Hepatocyte (in vitro differentiated cells): ENCODE results near the gene CAPN11. TPM values are rescaled to one million over a fixed set of nuclear protein-coding genes. Genes with fewer than 3 reads are reported as not detected.

Source experiments
- DNase-seq: peaks from one replicate; pipeline ENCODE4 v3.0.0-alpha.2; 2016; ENCODE audit warnings: low spot score
- H2AFZ ChIP-seq: fragments of 200-600 bp; sonication (generic); 2 replicates; pipeline ENCODE4 v1.6.0; 2016; ENCODE audit warnings: antibody characterized with exemption, mild to moderate bottlenecking
- H3K27ac ChIP-seq: fragments of 200-600 bp; sonication (generic); 2 replicates; pipeline ENCODE4 v1.5.1; 2016; ENCODE audit warnings: mild to moderate bottlenecking
- H3K27me3 ChIP-seq: fragments of 200-600 bp; sonication (generic); 2 replicates; pipeline ENCODE4 v1.6.1; 2016
- H3K36me3 ChIP-seq: fragments of 200-600 bp; sonication (generic); replicated peaks from 2 replicates; pipeline ENCODE4 v1.5.1; 2016; ENCODE audit warnings: low read depth; ENCODE audit not compliant: insufficient read depth
- H3K4me1 ChIP-seq: fragments of 200-600 bp; sonication (generic); 2 replicates; pipeline ENCODE4 v1.5.1; 2016; ENCODE audit warnings: mild to moderate bottlenecking, moderate library complexity; ENCODE audit not compliant: insufficient read depth
- H3K4me2 ChIP-seq: fragments of 200-600 bp; sonication (generic); 2 replicates; pipeline ENCODE4 v1.6.0; 2016
- H3K4me3 ChIP-seq: fragments of 200-600 bp; sonication (generic); 2 replicates; pipeline ENCODE4 v1.5.1; 2016; ENCODE audit warnings: mild to moderate bottlenecking
- H3K79me2 ChIP-seq: fragments of 200-600 bp; sonication (generic); 2 replicates; pipeline ENCODE4 v1.6.0; 2017; ENCODE audit warnings: mild to moderate bottlenecking
- H3K9me2 ChIP-seq: fragments of 200-600 bp; sonication (generic); replicated peaks from 2 replicates; pipeline ENCODE4 v1.6.0; 2017; ENCODE audit warnings: mild to moderate bottlenecking; ENCODE audit not compliant: insufficient read depth
- H3K9me3 ChIP-seq: fragments of 200-600 bp; sonication (generic); 2 replicates; pipeline ENCODE4 v1.5.1; 2016; ENCODE audit warnings: low read depth, mild to moderate bottlenecking
- H4K20me1 ChIP-seq: fragments of 200-600 bp; sonication (generic); 2 replicates; pipeline ENCODE4 v1.6.0; 2016; ENCODE audit warnings: mild to moderate bottlenecking; ENCODE audit not compliant: insufficient read depth, poor library complexity, severe bottlenecking
- EZH2 ChIP-seq: fragments of 200-600 bp; sonication (generic); IDR thresholded peaks from 2 replicates; pipeline ENCODE4 v1.6.1; 2016; ENCODE audit warnings: antibody characterized with exemption, mild to moderate bottlenecking, borderline replicate concordance
- EZH2phosphoT487 ChIP-seq: fragments of 200-600 bp; sonication (generic); IDR thresholded peaks from one replicate; pipeline ENCODE4 v1.6.1; 2018; ENCODE audit warnings: antibody characterized with exemption, mild to moderate bottlenecking, low read depth, moderate library complexity; ENCODE audit not compliant: unreplicated experiment, severe bottlenecking
- WGBS: methylation state at CpG from one replicate; pipeline ENCODE4 v1.1.6; 2016; ENCODE audit warnings: low lambda C conversion rate; ENCODE audit errors: missing lambda C conversion rate; 5-methylcytosine and 5-hydroxymethylcytosine counted together
- polyA plus RNA-seq: library from polyadenylated mRNA; unstranded; fragments of >200 nt; fragmentation: Nextera tagmentation; extraction: Ambion mirVana; gene quantifications from 2 replicates; pipeline ENCODE4 v1.2.1, GENCODE V29; 2016
- total RNA-seq: library from RNA; depleted of rRNA; stranded (reverse); fragments of >200 nt; gene quantifications from 2 replicates; pipeline ENCODE4 v1.2.3, GENCODE V29; 2014
- TF ChIP-seq, protein P1 (sequence below): fragments of 200-600 bp; sonication (generic); IDR thresholded peaks from 2 replicates; pipeline ENCODE4 v1.5.1; 2016; ENCODE audit warnings: antibody characterized with exemption, mild to moderate bottlenecking; ENCODE audit not compliant: poor library complexity

CAPN11 gene
- total and polyA plus RNA-seq, 2 experiments from 2014 or later, result 0.13 to 0.23 TPM

DNA sequence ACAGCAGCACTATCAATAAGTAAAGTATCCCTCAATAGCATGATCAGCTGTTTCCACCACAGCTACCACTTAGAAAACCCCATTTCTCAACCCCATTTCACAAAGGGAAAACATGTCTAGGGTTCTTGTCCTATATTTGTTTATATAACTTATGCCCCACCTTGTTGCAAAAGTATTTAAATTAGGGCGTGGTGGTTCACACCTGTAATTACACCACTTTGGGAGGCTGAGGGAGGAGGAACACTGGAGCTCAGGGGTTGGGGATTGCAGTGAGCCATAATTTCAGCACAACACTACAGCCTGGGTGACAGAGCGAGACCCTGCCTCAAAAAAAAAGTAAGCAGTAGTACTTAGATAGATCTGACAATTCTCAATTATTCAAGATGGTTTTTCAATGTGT lies 35.1 kb upstream of the CAPN11 start:
- Histone ChIP-seq H3K4me2 (peak overlapping the region; percentile 56), H4K20me1 (peaks cover 71% of the 10 kb centered on the region), H3K79me2 (peaks cover 94% of the 10 kb centered on the region), H3K4me3 (no peak overlapping the region), H3K9me2 (no peaks in the 10 kb centered on the region), H2AFZ (no peak overlapping the region), H3K27ac (no peak overlapping the region), H3K36me3 (no peaks in the 10 kb centered on the region), H3K9me3 (no peaks in the 10 kb centered on the region), H3K27me3 (no peaks in the 10 kb centered on the region), H3K4me1 (peaks cover 51% of the 10 kb centered on the region)
- WGBS, result 88% methylated on average over 2 of the region's 2 CpGs
- TF ChIP-seq EZH2 (no peak), EZH2phosphoT487 (no peak)
- TF ChIP-seq, protein P1, sequence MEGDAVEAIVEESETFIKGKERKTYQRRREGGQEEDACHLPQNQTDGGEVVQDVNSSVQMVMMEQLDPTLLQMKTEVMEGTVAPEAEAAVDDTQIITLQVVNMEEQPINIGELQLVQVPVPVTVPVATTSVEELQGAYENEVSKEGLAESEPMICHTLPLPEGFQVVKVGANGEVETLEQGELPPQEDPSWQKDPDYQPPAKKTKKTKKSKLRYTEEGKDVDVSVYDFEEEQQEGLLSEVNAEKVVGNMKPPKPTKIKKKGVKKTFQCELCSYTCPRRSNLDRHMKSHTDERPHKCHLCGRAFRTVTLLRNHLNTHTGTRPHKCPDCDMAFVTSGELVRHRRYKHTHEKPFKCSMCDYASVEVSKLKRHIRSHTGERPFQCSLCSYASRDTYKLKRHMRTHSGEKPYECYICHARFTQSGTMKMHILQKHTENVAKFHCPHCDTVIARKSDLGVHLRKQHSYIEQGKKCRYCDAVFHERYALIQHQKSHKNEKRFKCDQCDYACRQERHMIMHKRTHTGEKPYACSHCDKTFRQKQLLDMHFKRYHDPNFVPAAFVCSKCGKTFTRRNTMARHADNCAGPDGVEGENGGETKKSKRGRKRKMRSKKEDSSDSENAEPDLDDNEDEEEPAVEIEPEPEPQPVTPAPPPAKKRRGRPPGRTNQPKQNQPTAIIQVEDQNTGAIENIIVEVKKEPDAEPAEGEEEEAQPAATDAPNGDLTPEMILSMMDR, result no peak
- no peak for DNase-seq

DNA sequence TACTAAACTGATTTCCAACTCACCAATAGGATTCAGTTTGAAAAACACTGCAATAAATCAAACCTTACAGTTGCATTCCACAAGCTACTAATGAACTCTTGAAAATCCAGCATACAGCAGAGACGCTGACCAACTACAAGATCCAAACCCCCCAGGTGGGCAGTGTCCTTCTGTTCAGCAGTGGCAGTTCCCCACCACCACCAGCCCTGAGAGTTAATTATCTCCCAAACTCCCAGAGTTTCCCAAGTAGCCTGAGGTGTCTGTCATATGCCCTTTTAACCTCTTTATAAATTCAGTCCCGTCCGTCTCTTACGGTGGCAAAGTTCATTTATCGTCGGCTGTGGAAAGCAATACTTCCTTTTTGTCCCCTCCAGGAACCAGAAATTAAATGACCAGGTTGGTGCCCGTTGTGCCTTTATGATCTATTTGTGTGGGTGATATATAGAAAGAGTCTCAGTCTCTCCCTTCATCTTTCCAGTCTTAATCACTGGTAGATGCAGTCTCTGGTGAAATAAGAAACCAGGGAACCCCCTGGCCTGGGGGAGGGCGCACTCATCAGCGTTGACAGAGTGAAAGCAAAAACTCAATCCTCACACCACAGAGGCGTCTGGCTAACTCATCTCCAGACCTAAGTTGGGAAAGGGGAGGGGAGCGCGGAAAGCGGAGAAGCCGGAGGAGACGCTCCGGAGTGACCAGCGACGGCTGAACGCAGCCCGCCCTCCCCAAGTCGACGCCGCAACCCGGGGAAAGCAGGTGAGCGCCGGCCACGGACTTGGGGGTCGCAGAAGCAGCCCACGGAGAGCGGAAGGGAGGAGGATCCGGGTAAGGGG lies 32.1 kb upstream of the CAPN11 start:
- Histone ChIP-seq H3K9me3 (no peaks in the 10 kb centered on the region), H3K4me1 (peaks cover 47% of the 10 kb centered on the region), H3K4me2 (peak overlapping the region; percentile 81), H3K27me3 (no peaks in the 10 kb centered on the region), H4K20me1 (peaks cover 47% of the 10 kb centered on the region), H3K79me2 (peaks cover 92% of the 10 kb centered on the region), H3K27ac (peak overlapping the region; percentile 95), H3K9me2 (no peaks in the 10 kb centered on the region), H3K36me3 (no peaks in the 10 kb centered on the region), H2AFZ (peak overlapping the region; percentile 27), H3K4me3 (peak overlapping the region; percentile 44)
- peak; percentile 77 for DNase-seq
- TF ChIP-seq EZH2phosphoT487, result no peak
- TF ChIP-seq, protein P1, result no peak
- TF ChIP-seq EZH2, result no peak
- under 1% methylated on average over 23 of the region's 31 CpGs for WGBS

DNA sequence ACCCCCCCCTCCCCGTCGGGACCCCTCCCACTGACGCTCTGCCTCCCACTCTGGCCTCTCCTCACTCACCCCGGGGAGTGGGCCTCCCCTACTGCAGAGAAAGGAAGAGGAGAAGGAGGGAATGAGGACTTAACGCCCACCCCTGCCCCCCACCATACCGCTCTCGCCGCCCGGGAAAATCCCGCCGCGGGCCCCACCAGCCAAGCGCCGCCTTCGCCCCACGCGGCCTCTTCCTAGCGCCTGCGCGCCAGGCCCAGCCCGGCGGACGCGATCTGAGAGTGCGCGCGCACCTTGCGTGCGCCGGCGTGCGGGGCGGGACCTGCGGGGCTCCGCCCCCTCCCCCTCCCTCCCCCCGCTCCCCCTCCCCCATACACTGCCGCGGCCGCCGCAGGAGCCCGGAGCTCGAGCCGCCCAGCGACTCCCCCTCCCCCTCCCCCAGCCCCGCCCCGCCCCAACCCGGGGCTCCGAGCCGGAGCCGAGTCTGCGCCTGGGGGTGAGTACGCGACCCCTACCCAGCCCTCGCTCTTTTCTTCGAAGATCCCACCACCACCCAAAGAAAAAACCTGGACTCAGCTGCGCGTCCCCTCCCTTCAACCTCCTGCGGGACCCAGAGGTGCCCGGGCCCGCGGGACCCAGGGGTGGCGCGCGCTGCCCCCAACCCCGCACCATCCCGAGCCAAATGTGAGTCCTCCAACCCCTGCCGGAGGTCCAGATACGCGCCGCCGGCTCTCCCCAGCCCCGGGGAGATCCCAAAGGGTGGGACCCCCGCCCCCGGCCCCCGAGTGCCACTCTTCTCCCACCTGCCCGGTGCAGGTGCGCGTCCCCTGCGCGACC lies 31.2 kb upstream of the CAPN11 start, which contains the start of the genes MRPL14 and TMEM63B:
Gene MRPL14, minus strand, starts transcription at position 267 of the 834 bp plus-strand sequence. CDS start 10,841 bp downstream, outside the sequence.
Gene TMEM63B, plus strand, starts transcription at position 369 of the 834 bp plus-strand sequence. CDS start 7,031 bp downstream, outside the sequence.
- DNase-seq, result peak; percentile 97
- Histone ChIP-seq H3K4me1 (peaks cover 47% of the 10 kb centered on the region), H3K79me2 (peaks cover 92% of the 10 kb centered on the region), H3K9me3 (no peaks in the 10 kb centered on the region), H3K27ac (peak within 1 kb of the TSS; percentile 95), H3K27me3 (no peaks in the 10 kb centered on the region), H4K20me1 (peaks cover 39% of the 10 kb centered on the region), H3K36me3 (no peaks in the 10 kb centered on the region), H3K4me3 (peak within 1 kb of the TSS; percentile 91), H3K9me2 (no peaks in the 10 kb centered on the region), H3K4me2 (peak within 1 kb of the TSS; percentile 89), H2AFZ (peak within 1 kb of the TSS; percentile 59)
- WGBS, result 2% methylated on average over 37 of the region's 80 CpGs
- TF ChIP-seq EZH2phosphoT487 (no peak), EZH2 (no peak)
- TF ChIP-seq, protein P1, result no peak
